ENCODE measurements around the gene PCDH9.

GRCh38 chr13:66323745-66324347, 906.3 kb downstream of the PCDH9 start:
- TF ChIP-seq SUZ12 (IDR thresholded peaks at IDR 0.05; ENCODE audit: extremely low read depth, insufficient read depth, insufficient read length) (no peak), YY1 (IDR thresholded peaks at IDR 0.05; ENCODE audit: insufficient read depth, insufficient read length) (no peak)

All from NT2/D1 (cell line).